ENCODE results near the gene TRAF1.

The TRAF1 gene

GRCh38 chr9:120956862-120957261 is 30.3 kb upstream of the TRAF1 start:
- no peak overlapping the region for H3K9ac ChIP-seq (ENCODE audit: low read length)
- no peaks in the 10 kb centered on the region for H3K4me1 ChIP-seq (ENCODE audit: insufficient read depth, low read length, severe bottlenecking)
- H3F3A ChIP-seq (ENCODE audit: insufficient read depth, low read length), result no peaks in the 10 kb centered on the region
- H3K4me3 ChIP-seq (ENCODE audit: low read depth, low read length, poor library complexity, severe bottlenecking), result no peak overlapping the region
- H3K9me2 ChIP-seq (ENCODE audit: low read depth, low read length), result no peaks in the 10 kb centered on the region
- H3K4me2 ChIP-seq (ENCODE audit: low read length), result no peak overlapping the region
- H2AFZ ChIP-seq (ENCODE audit: low read length), result no peak overlapping the region
- H3K27me3 ChIP-seq (ENCODE audit: insufficient read depth, low read length), result no peaks in the 10 kb centered on the region
- H4K20me1 ChIP-seq (ENCODE audit: insufficient read depth, low read length), result no peaks in the 10 kb centered on the region
- H3K27ac ChIP-seq (ENCODE audit: low read depth, low read length, poor library complexity, severe bottlenecking), result no peak overlapping the region
- H3K9me3 ChIP-seq (ENCODE audit: low read length), result no peaks in the 10 kb centered on the region
- H3K79me2 ChIP-seq (ENCODE audit: insufficient read depth, low read length), result no peaks in the 10 kb centered on the region
- no peaks in the 10 kb centered on the region for H3K36me3 ChIP-seq (ENCODE audit: insufficient read depth, low read length)
- TF ChIP-seq EZH2 (IDR thresholded peaks at IDR 0.05; ENCODE audit: borderline replicate concordance, low read length) (no peak), CTCF (IDR thresholded peaks at IDR 0.05; ENCODE audit: low read length) (no peak)

- Histone ChIP-seq H3F3A (ENCODE audit: insufficient read depth, low read length) (no peaks in the 10 kb centered on the region), H3K79me2 (ENCODE audit: insufficient read depth, low read length) (no peaks in the 10 kb centered on the region), H3K9me2 (ENCODE audit: low read depth, low read length) (no peaks in the 10 kb centered on the region), H3K36me3 (ENCODE audit: insufficient read depth, low read length) (no peaks in the 10 kb centered on the region; the same call in 1 of the 2 replicates), H3K4me2 (ENCODE audit: low read length) (no peak overlapping the region), H3K27ac (ENCODE audit: low read depth, low read length, poor library complexity, severe bottlenecking) (no peak overlapping the region), H3K4me1 (ENCODE audit: insufficient read depth, low read length, severe bottlenecking) (peaks cover 4% of the 10 kb centered on the region), H3K9me3 (ENCODE audit: low read length) (no peaks in the 10 kb centered on the region), H3K9ac (ENCODE audit: low read length) (no peak overlapping the region), H2AFZ (ENCODE audit: low read length) (no peak overlapping the region), H4K20me1 (ENCODE audit: insufficient read depth, low read length) (no peaks in the 10 kb centered on the region), H3K27me3 (ENCODE audit: insufficient read depth, low read length) (no peaks in the 10 kb centered on the region), H3K4me3 (ENCODE audit: low read depth, low read length, poor library complexity, severe bottlenecking) (no peak overlapping the region)
- no peak for TF ChIP-seq EZH2 (IDR thresholded peaks at IDR 0.05; ENCODE audit: borderline replicate concordance, low read length)
- TF ChIP-seq CTCF (IDR thresholded peaks at IDR 0.05; ENCODE audit: low read length), result no peak
Measured at GRCh38 chr9:120951960-120952618, 25.5 kb upstream of the TRAF1 start.

- TF ChIP-seq CTCF (IDR thresholded peaks at IDR 0.05; ENCODE audit: low read length), result no peak
- TF ChIP-seq EZH2 (IDR thresholded peaks at IDR 0.05; ENCODE audit: borderline replicate concordance, low read length), result no peak
- no peaks in the 10 kb centered on the region for H3K9me3 ChIP-seq (ENCODE audit: low read length)
- no peaks in the 10 kb centered on the region for H4K20me1 ChIP-seq (ENCODE audit: insufficient read depth, low read length)
- H3K4me3 ChIP-seq (ENCODE audit: low read depth, low read length, poor library complexity, severe bottlenecking), result no peak overlapping the region
- no peaks in the 10 kb centered on the region; the same call in 1 of the 2 replicates for H3K36me3 ChIP-seq (ENCODE audit: insufficient read depth, low read length)
- H3K9ac ChIP-seq (ENCODE audit: low read length), result no peak overlapping the region
- no peaks in the 10 kb centered on the region for H3K9me2 ChIP-seq (ENCODE audit: low read depth, low read length)
- no peaks in the 10 kb centered on the region for H3F3A ChIP-seq (ENCODE audit: insufficient read depth, low read length)
- H3K79me2 ChIP-seq (ENCODE audit: insufficient read depth, low read length), result no peaks in the 10 kb centered on the region
- peaks cover 4% of the 10 kb centered on the region for H3K4me1 ChIP-seq (ENCODE audit: insufficient read depth, low read length, severe bottlenecking)
- no peak overlapping the region for H2AFZ ChIP-seq (ENCODE audit: low read length)
- H3K27me3 ChIP-seq (ENCODE audit: insufficient read depth, low read length), result no peaks in the 10 kb centered on the region
- H3K4me2 ChIP-seq (ENCODE audit: low read length), result no peak overlapping the region
- H3K27ac ChIP-seq (ENCODE audit: low read depth, low read length, poor library complexity, severe bottlenecking), result no peak overlapping the region
Measured at GRCh38 chr9:120950421-120951388, 24.1 kb upstream of the TRAF1 start.

Data from OCI-LY1 (cell line).